ENCODE measurements around the gene KCNMB3.
"Not testable (repeated sequence)": the region's sequence is repeated elsewhere in the genome, so short reads cannot be mapped to it uniquely, and the experiment has no call there.

KCNMB3 gene

GRCh38 chr3:179263134-179263533 is 12.2 kb upstream of the KCNMB3 start:
- DNase-seq = no peak

- peak; percentile 73 for DNase-seq
Measured at GRCh38 chr3:179260949-179261765, 10.2 kb upstream of the KCNMB3 start.

- DNase-seq = not testable (repeated sequence)
Measured at GRCh38 chr3:179259959-179260756, 9.2 kb upstream of the KCNMB3 start.

GRCh38 chr3:179258820-179259219 is 7.9 kb upstream of the KCNMB3 start:
- no peak for DNase-seq

- DNase-seq = not testable (repeated sequence)
Measured at GRCh38 chr3:179257742-179258141, 6.8 kb upstream of the KCNMB3 start.

- DNase-seq = no peak
Measured at GRCh38 chr3:179256813-179257212, 5.9 kb upstream of the KCNMB3 start.

- DNase-seq = no peak
Measured at GRCh38 chr3:179247289-179248015, 3.5 kb downstream of the KCNMB3 start.

GRCh38 chr3:179244878-179245277 is 6.0 kb downstream of the KCNMB3 start:
- no peak for DNase-seq

GRCh38 chr3:179242859-179243258 is 8.1 kb downstream of the KCNMB3 start:
- DNase-seq = not testable (repeated sequence)

- DNase-seq = not testable (repeated sequence)
Measured at GRCh38 chr3:179240299-179240698, 10.6 kb downstream of the KCNMB3 start.

- DNase-seq = peak; percentile 19
Measured at GRCh38 chr3:179236669-179237301, 14.1 kb downstream of the KCNMB3 start.

- DNase-seq = no peak
Measured at GRCh38 chr3:179234199-179234598, 16.7 kb downstream of the KCNMB3 start.

- DNase-seq = no peak
Measured at GRCh38 chr3:179233043-179233442, 17.9 kb downstream of the KCNMB3 start.

GRCh38 chr3:179229177-179229576 is 21.7 kb downstream of the KCNMB3 start:
- DNase-seq = no peak

- no peak for DNase-seq
Measured at GRCh38 chr3:179227349-179227748, 23.6 kb downstream of the KCNMB3 start.

GRCh38 chr3:179224584-179224983 is 26.3 kb downstream of the KCNMB3 start:
- DNase-seq = no peak

GRCh38 chr3:179223548-179223947 is 27.4 kb downstream of the KCNMB3 start:
- DNase-seq = no peak

- DNase-seq = not testable (repeated sequence)
Measured at GRCh38 chr3:179218213-179218612, 32.7 kb downstream of the KCNMB3 start.

- not testable (repeated sequence) for DNase-seq
Measured at GRCh38 chr3:179215550-179215949, 35.4 kb downstream of the KCNMB3 start.

- no peak for DNase-seq
Measured at GRCh38 chr3:179200790-179201189, 50.1 kb downstream of the KCNMB3 start.

- no peak for DNase-seq
Measured at GRCh38 chr3:179196700-179197099, 54.2 kb downstream of the KCNMB3 start.

- peak; percentile 26 for DNase-seq
Measured at GRCh38 chr3:179196098-179196497, 54.8 kb downstream of the KCNMB3 start.

GRCh38 chr3:179194931-179195330 is 56.0 kb downstream of the KCNMB3 start:
- no peak for DNase-seq
